Measurements from ENCODE around the gene BTNL2.
"Not testable (repeated sequence)": the region's sequence is repeated elsewhere in the genome, so short reads cannot be mapped to it uniquely, and the experiment has no call there.

Gene BTNL2

DNA sequence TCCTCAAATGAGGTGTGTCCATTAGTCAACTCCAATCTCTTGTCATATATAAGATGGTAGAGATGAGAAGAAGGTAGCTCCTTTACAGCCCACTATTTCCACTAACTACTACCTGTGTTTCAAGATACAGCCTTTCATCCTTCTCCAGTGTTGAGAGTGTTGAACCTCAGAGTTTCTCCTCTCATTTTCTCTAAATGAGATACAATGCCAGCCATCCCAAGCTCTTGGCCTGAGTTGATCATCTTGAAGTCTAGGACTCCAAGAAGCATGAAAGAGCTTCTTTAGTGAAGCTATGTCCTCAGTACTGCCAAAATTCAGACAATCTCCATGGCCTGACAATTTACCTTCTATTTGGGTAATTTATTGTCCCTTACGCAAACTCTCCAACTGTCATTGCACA lies 32.2 kb upstream of the BTNL2 start:
- no peak overlapping the region for H3K27ac ChIP-seq (replicated peaks; ENCODE audit: low read length)
- H2BK15ac ChIP-seq (ENCODE audit: low read length), result no peak overlapping the region
- no peak overlapping the region for H3K4me3 ChIP-seq (ENCODE audit: low read length in 2 of 2)
- no peak for DNase-seq (ENCODE audit: low spot score)
- H3K79me1 ChIP-seq (ENCODE audit: low read depth, low read length), result no peaks in the 10 kb centered on the region
- H4K8ac ChIP-seq (ENCODE audit: low read depth, low read length), result no peak overlapping the region
- H2BK5ac ChIP-seq (ENCODE audit: low read length), result no peak overlapping the region
- no peak overlapping the region for H2AK5ac ChIP-seq (ENCODE audit: low read depth, low read length)
- H3K4me1 ChIP-seq (ENCODE audit: control insufficient read depth in 2 of 2, insufficient read depth in 1 of 2, low read depth in 1 of 2, low read length in 2 of 2), result no peaks in the 10 kb centered on the region
- H2BK120ac ChIP-seq (ENCODE audit: low read depth, low read length), result no peak overlapping the region
- H3K9me3 ChIP-seq (replicated peaks in 1 of 2; ENCODE audit: control insufficient read depth in 2 of 2, insufficient read depth in 1 of 2, low read depth in 1 of 2, low read length in 2 of 2), result no peaks in the 10 kb centered on the region
- H3K23ac ChIP-seq (ENCODE audit: low read depth, low read length, poor library complexity), result no peak overlapping the region
- H3K27me3 ChIP-seq (ENCODE audit: control insufficient read depth in 3 of 3, insufficient read depth in 3 of 3, low read depth in 1 of 3, low read length in 3 of 3), result no peaks in the 10 kb centered on the region
- H3K9ac ChIP-seq (ENCODE audit: low read depth, low read length, poor library complexity), result no peak overlapping the region
- H4K91ac ChIP-seq (ENCODE audit: low read depth, low read length, poor library complexity), result no peak overlapping the region
- H2BK12ac ChIP-seq (ENCODE audit: low read length), result no peak overlapping the region
- H3K4me2 ChIP-seq (ENCODE audit: insufficient read depth, low read length, poor library complexity, severe bottlenecking), result no peak overlapping the region
- WGBS, 2 donors (ENCODE audit: extremely low coverage in 2 of 2, insufficient read length in 2 of 2, insufficient replicate concordance in 1 of 2), result no CpG with 5 or more reads among the region's 1 CpG
- no peak overlapping the region for H2AFZ ChIP-seq (ENCODE audit: low read length)
- no peak overlapping the region for H3K4ac ChIP-seq (ENCODE audit: low read length)
- H3K18ac ChIP-seq (ENCODE audit: low read length), result no peak overlapping the region
- no peak overlapping the region for H3K14ac ChIP-seq (ENCODE audit: low read length)
- no peaks in the 10 kb centered on the region for H3K36me3 ChIP-seq (replicated peaks in 1 of 2; ENCODE audit: control insufficient read depth in 2 of 2, insufficient read depth in 2 of 2, low read length in 2 of 2)

DNA sequence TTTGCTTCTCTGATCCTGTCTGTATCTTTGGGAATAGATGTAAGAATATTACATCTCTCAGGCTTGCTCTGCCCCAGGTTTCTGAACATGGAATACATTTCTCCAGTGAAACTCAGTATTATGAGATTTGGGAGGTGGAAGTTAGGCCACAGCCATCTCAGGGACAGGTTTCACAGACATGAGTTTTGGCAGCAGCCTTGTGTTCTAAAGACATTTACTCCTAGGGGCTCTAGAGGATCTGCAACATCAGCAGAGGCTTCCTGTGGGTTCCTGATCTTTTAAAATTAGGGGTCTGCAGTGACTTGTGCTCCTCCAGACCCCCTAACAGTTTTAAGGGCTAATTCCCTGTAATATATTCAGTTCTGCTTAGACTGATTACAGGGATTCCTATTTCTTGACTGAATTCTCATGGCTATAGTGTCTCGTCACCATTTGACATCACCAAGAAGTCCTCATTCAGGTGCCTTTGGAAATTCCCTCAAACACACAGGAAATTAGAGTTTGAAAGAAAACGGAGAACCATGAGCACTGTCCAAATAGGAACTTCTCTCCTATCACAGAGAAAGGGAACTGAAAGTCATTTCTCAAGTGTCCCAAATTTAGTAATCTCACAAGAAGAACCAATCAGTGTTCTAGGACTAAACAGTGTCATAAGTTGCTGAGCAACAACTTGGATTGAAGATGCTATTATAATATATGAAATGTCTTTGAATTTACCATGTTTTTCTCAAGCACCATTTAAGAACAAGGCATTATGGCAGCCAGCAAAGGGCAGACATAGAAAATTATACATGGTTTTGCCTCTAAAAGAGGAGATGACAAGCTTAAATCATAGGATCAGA lies 30.2 kb upstream of the BTNL2 start:
- no peak overlapping the region for H2BK15ac ChIP-seq (ENCODE audit: low read length)
- H3K4me1 ChIP-seq (ENCODE audit: control insufficient read depth in 2 of 2, insufficient read depth in 1 of 2, low read depth in 1 of 2, low read length in 2 of 2), result no peaks in the 10 kb centered on the region
- H3K4ac ChIP-seq (ENCODE audit: low read length), result no peak overlapping the region
- no peak overlapping the region for H4K8ac ChIP-seq (ENCODE audit: low read depth, low read length)
- no peak overlapping the region for H2BK5ac ChIP-seq (ENCODE audit: low read length)
- no peaks in the 10 kb centered on the region for H3K36me3 ChIP-seq (replicated peaks in 1 of 2; ENCODE audit: control insufficient read depth in 2 of 2, insufficient read depth in 2 of 2, low read length in 2 of 2)
- no peak overlapping the region for H3K27ac ChIP-seq (replicated peaks; ENCODE audit: low read length)
- no peaks in the 10 kb centered on the region for H3K79me1 ChIP-seq (ENCODE audit: low read depth, low read length)
- no peak overlapping the region for H2BK12ac ChIP-seq (ENCODE audit: low read length)
- no CpG with 5 or more reads among the region's 2 CpGs for WGBS, 2 donors (ENCODE audit: extremely low coverage in 2 of 2, insufficient read length in 2 of 2, insufficient replicate concordance in 1 of 2)
- H3K14ac ChIP-seq (ENCODE audit: low read length), result no peak overlapping the region
- no peak overlapping the region for H2AFZ ChIP-seq (ENCODE audit: low read length)
- no peak overlapping the region for H3K4me2 ChIP-seq (ENCODE audit: insufficient read depth, low read length, poor library complexity, severe bottlenecking)
- no peak overlapping the region for H2AK5ac ChIP-seq (ENCODE audit: low read depth, low read length)
- H2BK120ac ChIP-seq (ENCODE audit: low read depth, low read length), result no peak overlapping the region
- no peak for DNase-seq (ENCODE audit: low spot score)
- H3K9ac ChIP-seq (ENCODE audit: low read depth, low read length, poor library complexity), result no peak overlapping the region
- no peak overlapping the region for H3K4me3 ChIP-seq (ENCODE audit: low read length in 2 of 2)
- H3K9me3 ChIP-seq (replicated peaks in 1 of 2; ENCODE audit: control insufficient read depth in 2 of 2, insufficient read depth in 1 of 2, low read depth in 1 of 2, low read length in 2 of 2), result no peaks in the 10 kb centered on the region
- H3K23ac ChIP-seq (ENCODE audit: low read depth, low read length, poor library complexity), result no peak overlapping the region
- no peak overlapping the region for H4K91ac ChIP-seq (ENCODE audit: low read depth, low read length, poor library complexity)
- no peak overlapping the region for H3K18ac ChIP-seq (ENCODE audit: low read length)
- H3K27me3 ChIP-seq (ENCODE audit: control insufficient read depth in 3 of 3, insufficient read depth in 3 of 3, low read depth in 1 of 3, low read length in 3 of 3), result no peaks in the 10 kb centered on the region

DNA sequence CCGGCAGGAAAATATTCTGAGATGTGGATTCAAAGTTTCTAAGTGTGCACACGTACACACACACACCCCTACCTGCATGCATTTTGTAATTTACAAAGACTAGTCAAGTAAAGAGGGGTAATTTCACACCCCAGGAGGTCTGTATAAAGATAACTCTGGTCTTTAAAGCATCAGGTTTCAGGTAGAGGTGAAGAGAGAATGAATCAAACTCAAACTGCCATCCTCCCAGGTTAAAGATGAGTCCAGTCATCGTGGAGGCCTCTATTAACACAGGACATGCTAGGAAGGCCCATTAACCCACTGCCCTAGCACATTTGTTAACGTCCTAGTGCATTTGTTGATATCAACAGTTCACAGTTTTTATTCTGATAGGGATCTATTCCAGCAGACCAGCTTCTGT lies 29.2 kb upstream of the BTNL2 start:
- DNase-seq (ENCODE audit: low spot score), result no peak
- WGBS, 2 donors (ENCODE audit: extremely low coverage in 2 of 2, insufficient read length in 2 of 2, insufficient replicate concordance in 1 of 2), result no CpG with 5 or more reads among the region's 4 CpGs
- H4K91ac ChIP-seq (ENCODE audit: low read depth, low read length, poor library complexity), result no peak overlapping the region
- no peak overlapping the region for H3K4me3 ChIP-seq (ENCODE audit: low read length in 2 of 2)
- no peak overlapping the region for H3K4me2 ChIP-seq (ENCODE audit: insufficient read depth, low read length, poor library complexity, severe bottlenecking)
- H2BK15ac ChIP-seq (ENCODE audit: low read length), result no peak overlapping the region
- H2AFZ ChIP-seq (ENCODE audit: low read length), result no peak overlapping the region
- H3K36me3 ChIP-seq (replicated peaks in 1 of 2; ENCODE audit: control insufficient read depth in 2 of 2, insufficient read depth in 2 of 2, low read length in 2 of 2), result no peaks in the 10 kb centered on the region
- no peak overlapping the region for H2BK12ac ChIP-seq (ENCODE audit: low read length)
- H3K27me3 ChIP-seq (ENCODE audit: control insufficient read depth in 3 of 3, insufficient read depth in 3 of 3, low read depth in 1 of 3, low read length in 3 of 3), result no peaks in the 10 kb centered on the region
- H4K8ac ChIP-seq (ENCODE audit: low read depth, low read length), result no peak overlapping the region
- H3K9me3 ChIP-seq (replicated peaks in 1 of 2; ENCODE audit: control insufficient read depth in 2 of 2, insufficient read depth in 1 of 2, low read depth in 1 of 2, low read length in 2 of 2), result no peaks in the 10 kb centered on the region
- no peak overlapping the region for H2BK120ac ChIP-seq (ENCODE audit: low read depth, low read length)
- no peak overlapping the region for H3K23ac ChIP-seq (ENCODE audit: low read depth, low read length, poor library complexity)
- H3K79me1 ChIP-seq (ENCODE audit: low read depth, low read length), result no peaks in the 10 kb centered on the region
- H3K4me1 ChIP-seq (ENCODE audit: control insufficient read depth in 2 of 2, insufficient read depth in 1 of 2, low read depth in 1 of 2, low read length in 2 of 2), result no peaks in the 10 kb centered on the region
- no peak overlapping the region for H2BK5ac ChIP-seq (ENCODE audit: low read length)
- H3K9ac ChIP-seq (ENCODE audit: low read depth, low read length, poor library complexity), result no peak overlapping the region
- no peak overlapping the region for H3K4ac ChIP-seq (ENCODE audit: low read length)
- H3K14ac ChIP-seq (ENCODE audit: low read length), result no peak overlapping the region
- H3K27ac ChIP-seq (replicated peaks; ENCODE audit: low read length), result no peak overlapping the region
- H2AK5ac ChIP-seq (ENCODE audit: low read depth, low read length), result no peak overlapping the region
- H3K18ac ChIP-seq (ENCODE audit: low read length), result no peak overlapping the region

DNA sequence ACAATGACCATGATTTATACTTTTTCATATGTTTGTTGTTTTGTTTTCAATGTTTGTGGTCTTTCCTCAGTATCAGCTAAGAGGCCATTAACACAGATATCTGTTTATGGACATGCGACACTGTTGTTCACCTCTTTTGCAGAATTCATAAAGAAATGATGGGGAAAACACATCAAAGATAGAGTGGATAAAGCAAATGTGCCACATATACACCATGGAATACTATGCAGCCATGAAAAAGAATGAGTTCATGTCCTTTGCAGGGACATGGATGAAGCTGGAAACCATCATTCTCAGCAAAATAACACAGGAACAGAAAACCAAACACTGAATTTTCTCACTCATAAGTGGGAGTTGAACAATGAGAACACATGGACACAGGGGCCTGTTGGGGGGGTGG lies 27.0 kb upstream of the BTNL2 start:
- H3K79me1 ChIP-seq (ENCODE audit: low read depth, low read length); H2BK15ac ChIP-seq (ENCODE audit: low read length); H3K9ac ChIP-seq (ENCODE audit: low read depth, low read length, poor library complexity); DNase-seq (ENCODE audit: low spot score); H3K27me3 ChIP-seq (ENCODE audit: control insufficient read depth in 3 of 3, insufficient read depth in 3 of 3, low read depth in 1 of 3, low read length in 3 of 3); H2AFZ ChIP-seq (ENCODE audit: low read length); H3K4me1 ChIP-seq (ENCODE audit: control insufficient read depth in 2 of 2, insufficient read depth in 1 of 2, low read depth in 1 of 2, low read length in 2 of 2); H3K4me2 ChIP-seq (ENCODE audit: insufficient read depth, low read length, poor library complexity, severe bottlenecking); H3K4ac ChIP-seq (ENCODE audit: low read length); H2BK5ac ChIP-seq (ENCODE audit: low read length); H3K36me3 ChIP-seq (replicated peaks in 1 of 2; ENCODE audit: control insufficient read depth in 2 of 2, insufficient read depth in 2 of 2, low read length in 2 of 2); H3K27ac ChIP-seq (replicated peaks; ENCODE audit: low read length); H3K18ac ChIP-seq (ENCODE audit: low read length); H3K14ac ChIP-seq (ENCODE audit: low read length); H4K91ac ChIP-seq (ENCODE audit: low read depth, low read length, poor library complexity); H2BK120ac ChIP-seq (ENCODE audit: low read depth, low read length); H4K8ac ChIP-seq (ENCODE audit: low read depth, low read length); H3K9me3 ChIP-seq (replicated peaks in 1 of 2; ENCODE audit: control insufficient read depth in 2 of 2, insufficient read depth in 1 of 2, low read depth in 1 of 2, low read length in 2 of 2); H2AK5ac ChIP-seq (ENCODE audit: low read depth, low read length); H2BK12ac ChIP-seq (ENCODE audit: low read length); H3K23ac ChIP-seq (ENCODE audit: low read depth, low read length, poor library complexity); H3K4me3 ChIP-seq (ENCODE audit: low read length in 2 of 2): not testable (repeated sequence)
- no CpG with 5 or more reads among the region's 1 CpG for WGBS, 2 donors (ENCODE audit: extremely low coverage in 2 of 2, insufficient read length in 2 of 2, insufficient replicate concordance in 1 of 2)
